HG03095 (cell line): Measurements from ENCODE around the gene KIN.
A peak's percentile ranks its signal among the peaks of the same experiment; 100 is the strongest.
"Not testable (repeated sequence)": the region's sequence is repeated elsewhere in the genome, so short reads cannot be mapped to it uniquely, and the experiment has no call there.

ENCODE experiments used
- ATAC-seq: cut with Tn5 transposase; IDR thresholded peaks from one replicate; pipeline ENCODE4 v1.9.1; 2021; ENCODE audit warnings: moderate library complexity; ENCODE audit not compliant: unreplicated experiment

Gene KIN

DNA sequence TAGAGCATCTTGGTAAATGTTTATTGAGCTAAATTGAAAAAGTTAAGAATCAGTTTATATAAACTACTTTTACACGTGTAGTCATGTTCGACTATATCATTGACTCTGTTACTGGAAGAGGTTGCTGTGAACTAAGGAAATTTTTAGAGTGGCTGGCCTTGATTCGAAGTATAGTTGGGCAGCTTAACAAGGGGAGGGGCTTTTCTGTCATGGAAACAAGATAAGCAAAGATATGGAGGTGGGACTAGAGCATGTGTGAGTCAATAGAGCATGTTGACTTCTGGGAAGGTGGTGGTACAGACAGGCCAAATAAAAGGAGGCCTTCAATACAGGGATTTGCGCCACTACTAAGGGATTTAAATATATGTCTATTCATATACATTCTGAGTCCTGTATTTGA lies 7.8 kb upstream of the KIN start:
- no peak for ATAC-seq

DNA sequence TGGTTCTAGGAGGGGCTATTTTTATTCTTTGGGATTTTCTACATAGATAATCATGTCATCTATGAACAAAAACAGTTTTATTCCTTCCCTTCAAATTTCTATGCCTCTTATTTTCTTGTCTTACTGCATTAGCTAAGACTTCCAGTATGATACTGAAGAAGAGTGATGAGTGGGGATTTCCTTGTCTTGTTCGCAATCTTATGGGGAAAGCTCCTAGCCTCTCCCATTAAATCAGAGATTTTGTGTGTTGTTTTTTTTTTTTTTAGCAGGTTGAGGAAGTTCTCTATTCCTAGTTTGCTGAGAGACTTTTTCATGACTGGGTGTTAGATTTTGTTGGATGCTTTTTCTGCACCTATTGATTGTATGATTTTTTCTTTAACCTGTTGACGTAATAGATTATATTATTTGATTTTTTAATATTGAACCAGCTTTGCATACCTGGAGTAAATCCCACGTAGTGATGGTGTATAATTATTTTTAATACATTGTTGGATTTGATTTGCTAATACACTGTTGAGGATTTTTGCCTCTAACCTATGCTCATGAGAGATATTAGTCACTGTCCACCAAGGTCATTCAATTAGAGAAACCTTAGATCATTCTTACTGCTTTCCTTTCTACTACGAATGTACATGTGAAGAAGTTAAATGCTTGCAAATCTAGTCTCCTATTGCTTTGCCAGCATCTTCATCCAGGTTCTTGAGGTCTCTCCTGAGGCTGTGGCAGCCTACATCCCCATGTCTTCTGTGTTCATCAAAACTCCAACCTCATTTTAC lies 6.6 kb upstream of the KIN start:
- ATAC-seq, result no peak

DNA sequence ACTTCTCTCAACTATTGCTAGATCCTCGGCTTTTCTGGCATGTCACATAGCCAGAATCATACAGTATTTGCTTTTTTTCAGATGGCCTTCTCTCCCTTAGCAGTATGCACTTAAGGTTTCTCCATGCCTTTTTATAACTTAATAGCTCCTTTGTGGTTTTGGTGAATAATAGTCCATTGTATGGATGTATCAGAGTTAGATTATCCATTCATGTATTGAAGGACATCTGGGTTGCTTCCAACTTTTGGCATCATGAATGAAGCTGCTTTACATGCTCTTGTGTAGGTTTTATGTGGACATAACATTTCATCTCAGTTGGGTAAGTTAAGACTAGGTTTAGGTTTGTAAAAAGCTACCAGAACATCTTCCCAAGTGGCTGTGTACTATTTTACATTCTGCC lies 4.7 kb upstream of the KIN start:
- ATAC-seq, result no peak

DNA sequence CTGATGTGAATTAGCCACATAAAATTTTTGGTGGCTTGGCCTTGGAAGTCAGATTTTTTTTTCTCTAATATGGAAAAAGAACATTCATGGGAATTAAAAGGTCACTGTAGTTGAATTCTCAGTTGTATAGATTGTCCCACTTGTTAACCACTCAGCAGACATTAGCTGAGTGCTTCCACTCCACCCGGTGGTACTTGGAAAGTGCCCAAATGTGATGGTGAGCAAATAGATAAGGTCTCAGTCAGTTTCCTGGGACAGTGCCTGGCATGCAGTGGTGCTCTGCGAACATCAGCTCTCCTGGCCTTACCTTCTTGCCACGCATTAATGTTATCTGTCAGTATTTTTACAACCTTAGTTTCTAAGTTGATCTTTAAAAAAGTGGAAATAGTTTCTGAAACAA lies 1.6 kb upstream of the KIN start:
- ATAC-seq, result no peak

DNA sequence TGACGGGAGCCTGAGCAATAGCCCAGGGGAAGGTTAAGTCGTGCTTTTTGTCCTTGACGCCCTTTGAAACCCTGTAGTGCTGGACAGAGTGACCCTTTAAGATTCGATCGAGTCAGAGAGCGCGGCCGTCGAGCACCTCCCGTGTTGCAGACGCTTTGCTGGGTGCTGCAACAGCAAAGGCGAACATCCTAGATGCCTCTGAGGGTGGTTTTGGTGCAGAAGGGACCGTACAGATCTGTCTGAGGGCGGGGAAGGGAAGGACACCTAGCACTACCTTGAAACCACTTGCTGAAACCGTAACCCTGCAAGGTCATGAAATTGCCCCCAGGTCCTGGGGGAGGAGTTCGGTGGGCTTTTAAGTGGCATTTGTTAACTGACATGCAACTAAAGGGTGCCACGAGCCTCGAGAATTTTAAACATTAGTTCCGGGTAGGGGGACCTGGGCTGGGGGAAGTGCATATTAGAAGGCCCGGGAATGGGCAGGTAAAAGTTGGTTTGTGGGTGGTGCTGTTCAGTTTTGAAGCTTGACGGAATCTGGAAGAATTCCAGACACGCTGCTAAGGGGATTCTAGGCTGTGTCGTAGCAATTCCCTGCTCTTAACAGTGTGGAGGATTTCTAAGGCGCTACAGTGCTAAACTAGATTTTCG lies 970 bp upstream of the KIN start:
- peak; percentile 10 for ATAC-seq

DNA sequence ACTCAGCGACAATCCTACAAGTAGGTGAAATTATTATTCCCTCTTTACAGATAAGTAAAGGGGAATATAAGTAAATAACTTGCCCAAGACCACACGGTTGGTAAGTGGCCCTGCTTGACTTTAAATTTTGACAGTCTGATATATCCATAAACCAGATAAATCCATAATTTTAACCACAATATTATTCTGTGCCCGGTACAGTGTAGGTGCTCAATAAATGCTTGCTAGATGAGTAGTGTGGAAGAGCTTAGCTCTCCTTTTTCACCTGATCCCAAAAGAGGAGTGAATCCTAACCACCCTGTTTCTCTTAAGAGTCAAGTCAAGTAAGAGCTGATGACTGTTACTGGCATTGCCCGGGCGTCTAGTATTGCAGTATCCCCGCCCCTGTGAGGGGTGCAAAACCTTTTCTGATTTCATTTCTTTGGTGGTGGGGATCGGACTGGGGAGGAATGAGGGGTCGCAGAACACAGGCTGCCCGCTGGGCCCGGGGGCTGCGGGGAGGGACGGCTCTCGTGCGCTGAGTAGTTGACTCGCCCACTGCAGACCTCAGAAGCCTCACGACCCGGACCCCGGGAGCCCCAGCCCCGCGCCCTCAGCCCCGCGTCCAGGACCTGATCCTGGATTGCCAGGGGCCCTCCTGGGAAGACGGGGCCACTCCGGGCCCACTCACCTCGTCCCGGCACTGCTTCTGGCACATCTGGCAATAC lies 490 bp downstream of the KIN start:
- ATAC-seq, result peak; percentile 8

DNA sequence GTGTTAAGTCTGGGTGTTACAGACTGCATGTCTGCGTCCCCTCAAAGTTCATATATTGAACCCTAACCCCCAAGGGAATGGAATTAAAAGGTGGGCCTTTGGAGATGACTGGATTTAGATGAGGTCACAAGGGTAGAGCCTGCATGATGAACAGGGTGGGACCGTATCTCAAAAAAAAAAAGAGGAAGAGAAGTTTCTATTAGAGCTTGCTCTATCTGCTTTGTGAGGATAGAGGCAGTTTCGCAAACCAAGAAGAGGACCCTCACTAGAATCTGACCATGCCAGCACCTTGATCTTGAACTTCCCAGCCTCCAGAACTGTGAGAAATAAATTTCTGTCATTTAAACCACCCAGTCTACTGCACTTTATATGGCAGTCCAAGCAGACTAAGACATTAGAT lies 1.4 kb downstream of the KIN start:
- ATAC-seq, result no peak

DNA sequence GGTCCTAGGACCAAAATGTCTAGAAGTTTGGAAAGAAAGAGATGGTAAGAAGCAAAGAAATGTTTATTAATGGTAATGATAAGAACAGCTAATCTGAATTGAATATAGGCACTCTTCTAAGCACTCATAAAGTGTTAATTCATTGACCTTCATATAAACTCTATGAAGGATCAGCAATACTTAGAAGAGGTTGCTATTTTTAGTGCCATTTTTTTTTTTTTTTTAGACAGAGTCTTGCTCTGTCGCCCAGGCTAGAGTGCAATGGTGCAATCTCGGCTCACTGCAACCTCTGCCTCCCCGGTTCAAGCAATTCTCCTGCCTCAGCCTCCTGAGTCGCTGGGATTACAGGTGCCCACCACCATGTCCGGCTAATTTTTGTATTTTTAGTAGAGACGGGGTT lies 5.6 kb downstream of the KIN start:
- ATAC-seq, result not testable (repeated sequence)

DNA sequence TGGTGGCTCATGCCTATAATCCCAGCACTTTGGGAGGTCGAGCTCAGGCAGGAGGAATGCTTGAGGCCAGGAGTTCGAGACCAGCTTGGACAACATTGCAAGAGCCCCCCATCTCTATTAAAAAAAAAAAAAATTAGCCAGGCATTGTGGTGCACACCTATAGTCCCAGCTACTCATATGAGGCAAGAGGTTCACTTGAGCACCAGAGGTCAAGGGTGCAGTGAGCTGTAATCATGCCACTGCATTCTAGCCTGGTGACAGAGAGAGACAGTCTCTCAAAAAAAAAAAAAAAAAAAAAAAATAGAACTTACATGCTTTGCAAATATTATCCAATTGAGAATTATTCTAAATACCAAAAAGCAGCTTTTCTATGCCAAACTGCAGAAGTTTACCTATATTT lies 11.0 kb downstream of the KIN start:
- no peak for ATAC-seq

DNA sequence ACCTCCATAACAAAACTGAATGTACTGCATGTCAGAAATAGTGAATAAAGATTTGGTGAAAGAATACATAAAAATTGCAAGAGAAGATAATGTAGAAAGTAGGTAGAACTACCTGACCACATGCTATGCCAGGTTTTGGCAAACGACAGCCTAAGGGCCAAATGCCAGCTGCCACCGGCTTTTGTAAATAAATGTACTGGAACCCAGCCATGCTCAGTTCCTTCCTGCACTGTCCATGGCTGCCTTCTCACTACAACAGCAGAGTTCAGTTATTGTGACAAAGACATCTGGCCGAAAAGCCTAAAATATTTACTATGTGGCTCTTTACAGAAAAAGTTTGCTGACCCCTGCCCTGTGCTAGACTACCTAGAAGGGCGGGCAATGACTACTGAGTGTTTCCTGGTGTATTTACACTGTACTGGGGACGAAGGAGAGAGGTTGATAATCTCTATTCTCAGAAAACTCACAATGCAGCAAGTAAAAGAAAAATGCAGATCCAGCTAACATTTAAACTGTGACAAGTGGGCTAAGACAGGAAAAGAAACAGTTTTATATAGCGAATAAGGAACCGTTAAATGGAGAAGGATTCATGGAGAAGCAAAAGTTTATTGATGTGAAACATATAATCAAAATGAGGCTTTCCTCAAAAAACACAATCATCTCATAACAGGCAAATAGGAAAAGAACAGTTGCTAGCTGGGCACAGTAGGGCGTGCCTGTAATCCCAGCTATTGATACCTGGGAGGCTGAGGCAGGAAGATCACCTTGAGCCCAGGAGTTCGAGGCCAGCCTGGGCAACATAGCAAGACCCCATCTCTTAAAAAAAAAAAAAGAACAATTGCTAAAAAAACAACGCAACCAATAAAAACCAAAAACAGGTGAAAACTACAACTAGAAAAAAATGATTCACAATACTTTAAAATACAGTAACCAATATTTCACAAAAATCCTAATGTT lies 13.7 kb downstream of the KIN start:
- ATAC-seq, result no peak

DNA sequence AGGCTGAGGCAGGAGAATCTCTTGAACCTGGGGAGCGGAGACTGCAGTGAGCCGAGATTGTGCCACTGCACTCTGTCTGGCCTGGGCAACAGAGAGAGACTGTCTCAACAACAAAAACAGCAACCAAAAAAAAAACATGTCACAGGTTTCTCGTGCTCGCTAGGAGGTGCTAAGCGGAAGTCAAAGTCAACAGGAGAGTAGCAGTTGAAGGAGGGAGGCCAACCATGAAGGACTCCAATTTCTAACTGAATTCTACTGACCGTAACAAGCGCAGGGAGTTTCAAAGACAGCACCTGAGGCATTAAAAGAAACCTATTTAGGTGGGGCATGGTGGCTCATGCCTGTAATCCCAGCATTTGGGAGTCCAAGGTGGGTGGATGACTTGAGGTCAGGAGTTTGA lies 19.4 kb downstream of the KIN start:
- ATAC-seq, result no peak

DNA sequence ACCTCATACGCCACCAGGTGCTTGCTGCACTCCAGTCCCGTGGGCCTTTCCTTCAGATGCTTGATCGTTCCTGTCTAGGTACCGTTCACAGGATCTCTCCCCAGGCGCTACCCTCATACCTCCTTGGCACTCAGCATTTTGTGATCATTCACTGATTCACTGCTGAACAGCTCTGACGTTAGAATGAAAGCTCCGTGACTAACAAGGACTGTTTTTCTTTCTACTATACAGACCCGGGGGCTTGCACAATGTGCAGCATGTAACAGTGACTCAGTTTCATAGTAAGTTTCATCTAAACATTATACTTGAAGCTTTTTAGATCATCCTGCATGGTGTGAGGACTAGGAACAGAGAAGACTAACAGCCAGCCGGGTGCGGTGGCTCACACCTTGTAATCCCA lies 20.6 kb downstream of the KIN start:
- ATAC-seq, result no peak

DNA sequence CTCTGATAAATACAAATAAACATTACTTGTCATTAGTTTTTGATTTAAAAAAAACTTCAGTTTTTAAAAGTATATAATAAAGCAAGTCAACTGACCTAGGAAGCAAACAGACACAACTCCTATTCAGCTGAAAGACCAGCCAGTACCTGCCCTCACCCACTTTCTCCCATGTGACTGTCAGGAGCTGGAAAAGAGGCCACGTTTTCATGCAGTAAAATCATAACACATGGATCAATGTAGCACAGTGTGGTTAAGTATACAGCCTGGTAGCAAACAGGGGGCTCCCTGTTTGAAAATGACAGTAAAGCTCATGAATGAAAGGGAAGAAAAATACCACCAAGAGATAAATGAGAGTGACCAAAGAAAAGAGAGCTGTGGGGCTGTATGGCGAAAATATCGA lies 21.6 kb downstream of the KIN start:
- ATAC-seq, result no peak

DNA sequence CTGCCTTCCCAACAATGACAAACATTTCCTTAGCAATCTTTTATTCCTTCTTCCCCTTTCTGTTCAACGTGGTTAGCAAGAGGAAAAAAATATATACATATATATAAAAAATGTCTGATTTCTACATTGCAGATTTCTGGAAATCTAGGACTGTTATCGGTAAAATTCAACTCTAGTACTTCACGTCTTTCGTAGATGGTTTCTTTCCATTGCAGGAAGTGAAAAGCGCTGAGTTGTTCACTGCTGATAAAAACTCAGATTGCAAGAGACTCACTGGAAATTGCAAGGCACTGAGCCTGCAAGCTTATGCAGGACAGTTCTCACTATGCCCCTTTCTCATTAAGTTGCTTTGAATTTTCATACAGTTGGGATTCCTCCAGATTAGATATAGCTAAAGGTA lies 23.9 kb downstream of the KIN start:
- ATAC-seq, result no peak

DNA sequence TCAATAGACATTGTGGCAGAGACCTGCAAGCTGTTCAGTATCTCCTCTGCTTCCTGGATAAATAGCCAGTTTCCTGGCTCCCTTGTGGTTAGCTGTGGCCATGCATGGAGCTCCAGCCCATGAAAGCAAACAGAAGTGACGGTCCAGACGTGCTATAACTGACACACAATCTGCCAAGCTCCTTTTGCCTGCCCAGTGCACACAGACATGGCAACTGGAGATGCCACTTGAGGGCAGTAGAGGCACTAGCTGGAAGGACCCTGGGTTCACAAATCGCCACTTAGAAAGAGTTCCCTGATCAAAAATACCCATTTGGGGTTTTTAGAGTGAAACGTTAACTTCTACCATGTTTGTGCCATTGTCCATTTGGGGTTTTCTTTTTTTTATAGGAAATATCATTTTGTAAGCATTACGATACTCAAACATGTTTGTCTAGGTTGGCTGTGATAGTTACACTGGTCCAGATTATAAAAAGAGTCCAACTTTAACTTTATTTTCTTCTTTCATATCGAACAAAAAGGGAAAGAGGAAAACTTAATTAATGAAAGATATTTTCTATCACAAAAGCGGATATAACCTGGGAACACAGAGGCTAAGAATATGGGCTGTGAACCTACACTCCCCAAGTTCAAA lies 31.3 kb downstream of the KIN start:
- ATAC-seq, result no peak

DNA sequence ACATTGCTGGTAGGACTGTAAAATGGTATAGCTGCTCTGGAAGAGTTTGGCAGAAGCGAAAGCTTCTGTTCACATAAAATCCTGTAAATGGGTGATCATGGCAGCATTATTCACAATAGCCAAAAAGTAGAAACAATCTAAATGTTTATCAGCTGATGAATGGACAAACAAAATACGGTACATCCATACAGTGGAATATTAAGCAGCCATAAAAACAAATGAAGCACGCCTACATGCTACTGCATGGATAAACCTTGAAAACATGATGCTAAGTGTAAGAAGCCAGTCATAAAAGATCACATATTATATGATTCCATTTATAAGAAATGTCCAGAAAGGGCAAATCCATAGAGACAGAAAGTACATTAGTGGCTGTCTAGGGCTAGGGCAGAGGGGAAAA lies 32.7 kb downstream of the KIN start:
- ATAC-seq, result no peak

DNA sequence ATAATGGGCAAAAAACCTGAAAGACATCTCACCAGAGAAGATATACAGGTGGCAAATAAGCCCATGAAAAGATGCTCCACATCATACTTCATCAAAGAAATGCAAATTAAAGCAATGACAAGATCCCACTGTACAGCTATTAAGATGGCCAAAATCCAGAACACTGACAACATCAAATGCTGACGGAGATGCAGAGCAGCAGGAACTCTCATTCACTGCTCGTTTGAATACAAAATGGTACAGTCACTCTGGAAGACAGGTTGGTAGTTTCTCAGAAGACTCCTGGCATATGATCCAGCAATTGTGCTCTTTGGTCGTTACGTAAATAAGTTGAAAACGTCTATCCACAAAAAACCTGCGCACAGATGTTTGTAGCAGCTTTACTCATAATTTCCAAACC lies 35.5 kb downstream of the KIN start:
- no peak for ATAC-seq

DNA sequence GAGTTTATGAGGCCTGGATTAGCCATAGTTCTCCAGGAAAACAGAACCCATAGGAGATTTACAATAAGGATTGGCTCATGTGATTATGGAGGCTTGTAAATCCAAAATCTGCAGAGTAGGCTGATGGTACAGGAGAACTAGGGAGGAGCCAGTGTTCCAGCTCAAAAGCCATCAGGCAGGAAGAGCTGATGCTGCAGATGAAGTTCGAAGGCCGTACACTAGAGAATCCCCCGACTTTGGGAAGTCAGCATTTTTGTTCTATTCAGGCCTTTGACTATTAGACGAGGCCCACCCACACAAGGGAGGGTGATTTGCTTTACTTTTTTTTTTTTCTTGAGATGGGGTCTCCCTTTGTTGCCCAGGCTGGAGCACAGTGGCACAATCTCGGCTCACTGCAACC lies 37.6 kb downstream of the KIN start:
- ATAC-seq, result no peak

DNA sequence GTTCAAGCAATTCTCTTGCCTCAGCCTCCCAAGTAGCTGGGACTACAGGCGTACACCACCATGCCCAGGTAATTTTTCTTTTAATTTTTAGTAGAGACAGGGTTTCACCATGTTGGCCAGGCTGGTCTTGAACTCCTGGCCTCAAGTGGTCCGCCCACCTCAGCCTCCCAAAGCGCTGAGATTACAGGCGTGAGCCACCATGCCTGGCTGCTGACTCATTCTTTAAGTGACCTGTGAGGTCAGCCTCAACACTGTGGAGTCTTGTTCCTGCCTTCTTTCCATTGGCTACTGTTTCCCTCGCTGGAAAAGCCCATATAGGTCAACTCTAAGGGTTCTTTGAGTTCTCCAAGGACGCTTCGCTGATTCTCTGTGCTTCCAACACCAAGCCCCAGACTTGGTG lies 39.2 kb downstream of the KIN start:
- not testable (repeated sequence) for ATAC-seq

DNA sequence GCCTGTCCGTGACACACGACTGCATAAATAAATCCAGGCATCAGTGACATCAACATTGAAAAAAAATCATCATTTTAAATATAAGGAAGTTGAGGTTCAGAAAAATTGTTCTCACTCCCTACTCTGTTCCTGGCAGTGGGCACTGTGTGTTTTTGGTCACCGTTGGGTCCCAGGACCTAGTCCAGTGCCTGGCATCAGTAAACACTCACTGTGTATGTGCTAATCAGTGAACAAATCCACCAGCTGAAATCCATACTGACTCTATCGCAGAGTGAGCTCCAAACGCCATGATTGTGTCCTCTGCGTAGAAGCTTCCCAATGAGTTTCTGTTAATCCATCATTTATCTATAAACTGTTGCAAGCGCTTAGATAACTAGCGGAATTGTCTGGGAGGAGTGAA lies 43.5 kb downstream of the KIN start:
- ATAC-seq, result no peak
